Measurements from ENCODE around the gene MPC1L.
A peak's percentile ranks its signal among the peaks of the same experiment; 100 is the strongest.
"Not testable (repeated sequence)": the region's sequence is repeated elsewhere in the genome, so short reads cannot be mapped to it uniquely, and the experiment has no call there.

The MPC1L gene

DNA sequence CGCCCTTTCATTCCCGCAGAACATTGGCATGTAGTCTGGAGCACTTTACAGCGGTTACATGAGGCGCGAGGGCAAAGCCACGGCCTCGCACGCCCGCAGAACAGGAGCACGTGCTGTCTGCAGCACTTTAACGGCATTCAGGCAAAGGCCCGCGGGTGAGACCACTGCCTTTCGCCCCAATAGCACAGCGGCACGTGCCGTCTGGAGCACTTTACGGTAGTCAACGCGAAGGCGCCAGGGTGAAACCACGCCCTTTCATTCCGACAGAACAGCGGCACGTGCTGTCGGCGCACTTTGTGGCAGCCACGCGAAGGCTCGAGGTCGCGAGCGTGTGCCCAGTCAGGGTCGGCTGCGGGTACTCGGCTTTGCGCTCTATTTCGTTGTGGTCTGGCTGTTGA is at the start of gene MPC1L:
Gene MPC1L (plus strand): TSS at position 290 of the 398 bp plus-strand sequence. CDS start 138 bp downstream, outside the sequence.
- no peak within 1 kb of the TSS for H3K4me3 ChIP-seq (ENCODE audit: low read depth, low read length)
- peaks cover 3% of the 10 kb centered on the region; the same call in 1 of the 2 replicates for H3K9me3 ChIP-seq (ENCODE audit: control insufficient read depth, insufficient read depth, low read length)

DNA sequence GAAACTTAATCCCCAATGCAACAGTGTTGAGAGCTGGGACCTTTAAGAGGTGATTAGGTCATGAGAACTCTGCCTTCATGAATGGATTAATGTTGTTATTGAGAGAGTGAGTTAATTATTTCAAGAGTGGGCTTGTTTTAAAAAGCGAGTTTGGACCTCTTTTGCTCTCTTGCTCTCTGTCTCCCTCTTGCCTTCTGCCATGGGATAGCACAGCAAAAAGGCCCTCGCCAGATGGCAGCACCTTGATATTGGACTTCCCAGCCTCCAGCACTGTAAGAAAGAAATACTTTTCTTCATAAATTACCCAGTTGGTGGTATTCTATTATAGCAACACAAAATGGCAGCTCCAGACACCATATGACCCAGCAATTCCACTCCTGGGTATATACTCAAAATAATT is 49.5 kb upstream of the MPC1L start:
- Histone ChIP-seq H3K27ac (ENCODE audit: low read depth, low read length) (no peak overlapping the region), H3K4me3 (ENCODE audit: low read depth, low read length) (no peak overlapping the region), H3K27me3 (ENCODE audit: control insufficient read depth, insufficient read depth, low read length) (no peaks in the 10 kb centered on the region), H3K9ac (ENCODE audit: low read depth, low read length) (no peak overlapping the region), H3K9me3 (ENCODE audit: control insufficient read depth, insufficient read depth, low read length) (no peaks in the 10 kb centered on the region; the same call in none of the 2 replicates), H3K4me1 (ENCODE audit: control insufficient read depth, insufficient read depth, low read length) (no peaks in the 10 kb centered on the region), H3K36me3 (ENCODE audit: control insufficient read depth, insufficient read depth, low read length) (no peaks in the 10 kb centered on the region)

More for the DNA sequence above, at the start of gene MPC1L:
- Histone ChIP-seq H3K27ac (ENCODE audit: low read depth, low read length) (no peak within 1 kb of the TSS), H3K36me3 (ENCODE audit: control insufficient read depth, insufficient read depth, low read length) (peaks cover 9% of the 10 kb centered on the region), H3K4me1 (ENCODE audit: control insufficient read depth, insufficient read depth, low read length) (no peaks in the 10 kb centered on the region), H3K9ac (ENCODE audit: low read depth, low read length) (no peak within 1 kb of the TSS), H3K27me3 (ENCODE audit: control insufficient read depth, insufficient read depth, low read length) (no peaks in the 10 kb centered on the region)

DNA sequence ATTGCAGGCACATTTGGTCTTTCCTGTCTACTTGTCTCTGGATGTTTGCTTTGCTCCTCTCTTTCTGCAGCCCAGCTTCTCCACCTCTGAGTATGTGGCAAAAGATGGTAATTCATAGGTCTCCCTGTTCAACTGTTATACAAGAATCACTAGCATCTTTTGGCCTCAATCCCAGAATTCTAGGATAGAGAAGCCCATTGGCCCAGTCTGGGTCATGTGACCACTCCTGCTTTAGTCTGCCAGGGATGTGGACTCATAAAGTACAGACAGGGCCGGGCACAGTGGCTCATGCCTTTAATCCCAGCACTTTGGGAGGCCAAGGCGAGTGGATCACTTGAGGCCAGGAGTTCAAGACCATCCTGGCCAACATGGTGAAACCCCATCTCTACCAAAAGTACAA is 47.8 kb upstream of the MPC1L start:
- H3K27me3 ChIP-seq (ENCODE audit: control insufficient read depth, insufficient read depth, low read length); H3K9me3 ChIP-seq (ENCODE audit: control insufficient read depth, insufficient read depth, low read length); H3K9ac ChIP-seq (ENCODE audit: low read depth, low read length); H3K4me1 ChIP-seq (ENCODE audit: control insufficient read depth, insufficient read depth, low read length); H3K36me3 ChIP-seq (ENCODE audit: control insufficient read depth, insufficient read depth, low read length); H3K27ac ChIP-seq (ENCODE audit: low read depth, low read length); H3K4me3 ChIP-seq (ENCODE audit: low read depth, low read length): not testable (repeated sequence)

- Histone ChIP-seq H3K4me1 (ENCODE audit: control insufficient read depth, insufficient read depth, low read length) (no peaks in the 10 kb centered on the region), H3K36me3 (ENCODE audit: control insufficient read depth, insufficient read depth, low read length) (no peaks in the 10 kb centered on the region), H3K9me3 (ENCODE audit: control insufficient read depth, insufficient read depth, low read length) (no peaks in the 10 kb centered on the region; the same call in none of the 2 replicates), H3K4me3 (ENCODE audit: low read depth, low read length) (no peak overlapping the region), H3K27ac (ENCODE audit: low read depth, low read length) (no peak overlapping the region), H3K27me3 (ENCODE audit: control insufficient read depth, insufficient read depth, low read length) (no peaks in the 10 kb centered on the region), H3K9ac (ENCODE audit: low read depth, low read length) (no peak overlapping the region)
These were observed 46.9 kb upstream of the MPC1L start for GRCh38 chrX:40576291-40576690.

- no peaks in the 10 kb centered on the region for H3K9me3 ChIP-seq (ENCODE audit: control insufficient read depth, insufficient read depth, low read length)
- no peaks in the 10 kb centered on the region for H3K36me3 ChIP-seq (ENCODE audit: control insufficient read depth, insufficient read depth, low read length)
- H3K4me3 ChIP-seq (ENCODE audit: low read depth, low read length), result no peak overlapping the region
- H3K27me3 ChIP-seq (ENCODE audit: control insufficient read depth, insufficient read depth, low read length), result no peaks in the 10 kb centered on the region
- H3K4me1 ChIP-seq (ENCODE audit: control insufficient read depth, insufficient read depth, low read length), result no peaks in the 10 kb centered on the region
- H3K9ac ChIP-seq (ENCODE audit: low read depth, low read length), result no peak overlapping the region
- no peak overlapping the region for H3K27ac ChIP-seq (ENCODE audit: low read depth, low read length)
These were observed 45.1 kb upstream of the MPC1L start for GRCh38 chrX:40578039-40578695.

- Histone ChIP-seq H3K4me1 (ENCODE audit: control insufficient read depth, insufficient read depth, low read length) (no peaks in the 10 kb centered on the region), H3K27me3 (ENCODE audit: control insufficient read depth, insufficient read depth, low read length) (no peaks in the 10 kb centered on the region), H3K9me3 (ENCODE audit: control insufficient read depth, insufficient read depth, low read length) (no peaks in the 10 kb centered on the region), H3K36me3 (ENCODE audit: control insufficient read depth, insufficient read depth, low read length) (no peaks in the 10 kb centered on the region), H3K9ac (ENCODE audit: low read depth, low read length) (no peak overlapping the region), H3K4me3 (ENCODE audit: low read depth, low read length) (no peak overlapping the region), H3K27ac (ENCODE audit: low read depth, low read length) (no peak overlapping the region)
These were observed 44.1 kb upstream of the MPC1L start for GRCh38 chrX:40579141-40579540.

GRCh38 chrX:40579900-40580536 is 43.2 kb upstream of the MPC1L start:
- Histone ChIP-seq H3K9me3 (ENCODE audit: control insufficient read depth, insufficient read depth, low read length) (no peaks in the 10 kb centered on the region), H3K9ac (ENCODE audit: low read depth, low read length) (0 out of 2 replicates have a peak overlapping the region, but pooled peaks have one; percentile 30), H3K27me3 (ENCODE audit: control insufficient read depth, insufficient read depth, low read length) (no peaks in the 10 kb centered on the region), H3K36me3 (ENCODE audit: control insufficient read depth, insufficient read depth, low read length) (no peaks in the 10 kb centered on the region), H3K27ac (ENCODE audit: low read depth, low read length) (peak overlapping the region; percentile 53), H3K4me1 (ENCODE audit: control insufficient read depth, insufficient read depth, low read length) (no peaks in the 10 kb centered on the region), H3K4me3 (ENCODE audit: low read depth, low read length) (peak overlapping the region; percentile 85)

GRCh38 chrX:40580537-40581335 is 42.5 kb upstream of the MPC1L start, which contains the start of gene ATP6AP2:
TSS of gene ATP6AP2 (plus strand) at chrX:40580970. CDS start at chrX:40581066, 96 bp downstream.
- no peaks in the 10 kb centered on the region for H3K4me1 ChIP-seq (ENCODE audit: control insufficient read depth, insufficient read depth, low read length)
- H3K27me3 ChIP-seq (ENCODE audit: control insufficient read depth, insufficient read depth, low read length), result no peaks in the 10 kb centered on the region
- peak within 1 kb of the TSS; percentile 85 for H3K4me3 ChIP-seq (ENCODE audit: low read depth, low read length)
- H3K27ac ChIP-seq (ENCODE audit: low read depth, low read length), result peak within 1 kb of the TSS; percentile 53
- no peaks in the 10 kb centered on the region for H3K36me3 ChIP-seq (ENCODE audit: control insufficient read depth, insufficient read depth, low read length)
- H3K9ac ChIP-seq (ENCODE audit: low read depth, low read length), result peak within 1 kb of the TSS; percentile 30; the same call in 1 of the 2 replicates
- H3K9me3 ChIP-seq (ENCODE audit: control insufficient read depth, insufficient read depth, low read length), result no peaks in the 10 kb centered on the region

- peak overlapping the region; percentile 85 for H3K4me3 ChIP-seq (ENCODE audit: low read depth, low read length)
These were observed 41.8 kb upstream of the MPC1L start for GRCh38 chrX:40581336-40581920.

GRCh38 chrX:40582178-40582577 is 41.0 kb upstream of the MPC1L start:
- H3K9ac ChIP-seq (ENCODE audit: low read depth, low read length); H3K36me3 ChIP-seq (ENCODE audit: control insufficient read depth, insufficient read depth, low read length); H3K27me3 ChIP-seq (ENCODE audit: control insufficient read depth, insufficient read depth, low read length); H3K4me3 ChIP-seq (ENCODE audit: low read depth, low read length); H3K27ac ChIP-seq (ENCODE audit: low read depth, low read length); H3K9me3 ChIP-seq (ENCODE audit: control insufficient read depth, insufficient read depth, low read length); H3K4me1 ChIP-seq (ENCODE audit: control insufficient read depth, insufficient read depth, low read length): not testable (repeated sequence)

More at GRCh38 chrX:40581336-40581920, 41.8 kb upstream of the MPC1L start:
- Histone ChIP-seq H3K9me3 (ENCODE audit: control insufficient read depth, insufficient read depth, low read length) (no peaks in the 10 kb centered on the region), H3K27me3 (ENCODE audit: control insufficient read depth, insufficient read depth, low read length) (no peaks in the 10 kb centered on the region), H3K9ac (ENCODE audit: low read depth, low read length) (no peak overlapping the region), H3K27ac (ENCODE audit: low read depth, low read length) (peak overlapping the region; percentile 53), H3K36me3 (ENCODE audit: control insufficient read depth, insufficient read depth, low read length) (no peaks in the 10 kb centered on the region), H3K4me1 (ENCODE audit: control insufficient read depth, insufficient read depth, low read length) (no peaks in the 10 kb centered on the region)

Measured in HUES48 (cell line).